GM21390 (cell line): ENCODE data around the gene ENPP5.

ENCODE experiments used
- ATAC-seq: cut with Tn5 transposase; IDR thresholded peaks from one replicate; pipeline ENCODE4 v1.9.1; 2021; ENCODE audit not compliant: unreplicated experiment

The ENPP5 gene

DNA sequence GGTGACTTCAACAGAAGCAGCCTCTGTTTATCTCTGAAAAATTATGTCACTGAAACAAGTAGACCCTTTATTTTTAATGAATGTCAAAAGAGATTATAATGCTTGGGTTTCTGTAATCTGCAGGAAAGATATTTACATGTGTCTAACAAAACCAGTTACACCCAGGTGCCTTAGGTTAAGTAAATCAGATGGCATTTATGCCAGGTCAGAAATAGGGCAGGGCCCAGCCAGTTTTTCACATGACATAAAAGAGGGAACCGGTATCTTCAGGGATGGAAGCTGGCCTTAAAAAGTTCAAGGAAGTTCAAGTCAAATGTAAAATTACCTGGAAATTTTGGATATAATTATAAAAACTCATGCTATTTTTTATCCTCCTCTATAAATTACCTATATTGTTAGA, 55.1 kb downstream of the ENPP5 start:
- no peak for ATAC-seq

DNA sequence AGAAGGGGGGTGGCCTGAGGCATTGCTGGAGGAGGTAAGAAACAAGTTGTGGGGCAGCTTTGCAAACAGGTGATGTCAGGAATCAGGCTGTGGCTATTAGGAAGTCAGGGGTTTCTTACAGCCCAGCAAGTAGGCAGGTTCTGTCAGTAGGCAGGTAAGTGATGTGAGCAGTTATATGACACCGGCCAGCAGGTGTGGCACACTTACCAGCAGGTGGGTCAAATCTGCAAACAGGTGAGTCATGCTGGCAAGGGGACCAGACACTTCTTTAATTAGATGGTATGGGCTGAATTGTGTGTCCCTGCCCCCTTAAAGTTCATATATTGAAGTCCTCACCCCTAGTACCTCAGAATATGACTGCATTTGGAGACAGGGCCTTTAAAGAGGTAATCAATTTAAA, 57.4 kb downstream of the ENPP5 start:
- ATAC-seq, result no peak
